ENCODE data around the gene ARHGEF40.

Gene ARHGEF40

GRCh38 chr14:21098076-21098891 lies 28.2 kb downstream of the ARHGEF40 start, which contains the start of gene ZNF219:
Gene ZNF219 (minus strand): TSS chr14:21098655. CDS start chr14:21093591, 5,064 bp downstream.
- Histone ChIP-seq H3K4me3 (ENCODE audit: low read length) (peak within 1 kb of the TSS; percentile 67), H3K27me3 (ENCODE audit: control insufficient read depth, insufficient read depth, low read length) (no peaks in the 10 kb centered on the region), H3K9me3 (replicated peaks; ENCODE audit: low read length) (no peaks in the 10 kb centered on the region), H3K36me3 (ENCODE audit: insufficient read depth, low read length) (no peaks in the 10 kb centered on the region), H3K4me1 (ENCODE audit: control insufficient read depth, insufficient read depth, low read length) (peaks cover 30% of the 10 kb centered on the region), H3K4me2 (ENCODE audit: low read length) (peak within 1 kb of the TSS; percentile 80), H3K9ac (ENCODE audit: low read depth, low read length) (peak within 1 kb of the TSS; percentile 59)

- peak overlapping the region; percentile 59 for H3K9ac ChIP-seq (ENCODE audit: low read depth, low read length)
- H3K4me2 ChIP-seq (ENCODE audit: low read length), result peak overlapping the region; percentile 80
- no peaks in the 10 kb centered on the region for H3K36me3 ChIP-seq (ENCODE audit: insufficient read depth, low read length)
- H3K4me3 ChIP-seq (ENCODE audit: low read length), result peak overlapping the region; percentile 67
- no peaks in the 10 kb centered on the region for H3K27me3 ChIP-seq (ENCODE audit: control insufficient read depth, insufficient read depth, low read length)
- peaks cover 32% of the 10 kb centered on the region for H3K4me1 ChIP-seq (ENCODE audit: control insufficient read depth, insufficient read depth, low read length)
- H3K9me3 ChIP-seq (replicated peaks; ENCODE audit: low read length), result no peaks in the 10 kb centered on the region
These were observed 28.9 kb downstream of the ARHGEF40 start for GRCh38 chr14:21098892-21099595.

DNA sequence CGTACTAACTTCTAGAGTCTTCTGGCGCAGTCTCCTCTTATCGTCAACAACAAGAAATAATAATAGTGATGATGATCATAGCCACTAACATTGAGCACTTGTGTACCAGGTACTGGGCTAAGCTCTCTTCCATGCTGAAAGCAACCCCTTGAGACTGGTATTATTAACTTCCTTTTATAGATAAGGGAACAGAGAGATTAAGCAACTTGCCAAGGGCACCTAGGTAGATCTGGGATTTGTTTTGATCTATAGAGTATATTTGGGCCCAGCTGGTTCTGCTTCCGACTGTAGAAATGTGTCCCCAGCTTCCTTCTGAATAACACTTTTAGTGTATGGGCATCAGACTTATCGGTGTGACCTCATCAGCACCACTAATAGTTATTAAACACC lies 29.5 kb downstream of the ARHGEF40 start:
- peaks cover 37% of the 10 kb centered on the region for H3K4me1 ChIP-seq (ENCODE audit: control insufficient read depth, insufficient read depth, low read length)
- H3K9me3 ChIP-seq (replicated peaks; ENCODE audit: low read length), result no peaks in the 10 kb centered on the region
- H3K27me3 ChIP-seq (ENCODE audit: control insufficient read depth, insufficient read depth, low read length), result no peaks in the 10 kb centered on the region
- peak overlapping the region; percentile 80 for H3K4me2 ChIP-seq (ENCODE audit: low read length)
- H3K9ac ChIP-seq (ENCODE audit: low read depth, low read length), result peak overlapping the region; percentile 59
- no peaks in the 10 kb centered on the region for H3K36me3 ChIP-seq (ENCODE audit: insufficient read depth, low read length)
- H3K4me3 ChIP-seq (ENCODE audit: low read length), result peak overlapping the region; percentile 67

GRCh38 chr14:21100931-21101330 lies 30.8 kb downstream of the ARHGEF40 start, which contains the start of gene TMEM253:
Gene TMEM253 (plus strand): TSS chr14:21101066. CDS start chr14:21101344, 278 bp downstream.
- peaks cover 42% of the 10 kb centered on the region for H3K4me1 ChIP-seq (ENCODE audit: control insufficient read depth, insufficient read depth, low read length)
- no peak within 1 kb of the TSS for H3K9ac ChIP-seq (ENCODE audit: low read depth, low read length)
- H3K4me3 ChIP-seq (ENCODE audit: low read length), result no peak within 1 kb of the TSS
- H3K27me3 ChIP-seq (ENCODE audit: control insufficient read depth, insufficient read depth, low read length), result no peaks in the 10 kb centered on the region
- no peaks in the 10 kb centered on the region for H3K9me3 ChIP-seq (replicated peaks; ENCODE audit: low read length)
- no peak within 1 kb of the TSS for H3K4me2 ChIP-seq (ENCODE audit: low read length)
- no peaks in the 10 kb centered on the region for H3K36me3 ChIP-seq (ENCODE audit: insufficient read depth, low read length)

- H3K9ac ChIP-seq (ENCODE audit: low read depth, low read length), result no peak overlapping the region
- H3K27me3 ChIP-seq (ENCODE audit: control insufficient read depth, insufficient read depth, low read length), result no peaks in the 10 kb centered on the region
- peaks cover 44% of the 10 kb centered on the region for H3K4me1 ChIP-seq (ENCODE audit: control insufficient read depth, insufficient read depth, low read length)
- H3K4me3 ChIP-seq (ENCODE audit: low read length), result no peak overlapping the region
- H3K9me3 ChIP-seq (replicated peaks; ENCODE audit: low read length), result no peaks in the 10 kb centered on the region
- no peaks in the 10 kb centered on the region for H3K36me3 ChIP-seq (ENCODE audit: insufficient read depth, low read length)
- H3K4me2 ChIP-seq (ENCODE audit: low read length), result no peak overlapping the region
These were observed 31.8 kb downstream of the ARHGEF40 start for GRCh38 chr14:21101802-21102413.

DNA sequence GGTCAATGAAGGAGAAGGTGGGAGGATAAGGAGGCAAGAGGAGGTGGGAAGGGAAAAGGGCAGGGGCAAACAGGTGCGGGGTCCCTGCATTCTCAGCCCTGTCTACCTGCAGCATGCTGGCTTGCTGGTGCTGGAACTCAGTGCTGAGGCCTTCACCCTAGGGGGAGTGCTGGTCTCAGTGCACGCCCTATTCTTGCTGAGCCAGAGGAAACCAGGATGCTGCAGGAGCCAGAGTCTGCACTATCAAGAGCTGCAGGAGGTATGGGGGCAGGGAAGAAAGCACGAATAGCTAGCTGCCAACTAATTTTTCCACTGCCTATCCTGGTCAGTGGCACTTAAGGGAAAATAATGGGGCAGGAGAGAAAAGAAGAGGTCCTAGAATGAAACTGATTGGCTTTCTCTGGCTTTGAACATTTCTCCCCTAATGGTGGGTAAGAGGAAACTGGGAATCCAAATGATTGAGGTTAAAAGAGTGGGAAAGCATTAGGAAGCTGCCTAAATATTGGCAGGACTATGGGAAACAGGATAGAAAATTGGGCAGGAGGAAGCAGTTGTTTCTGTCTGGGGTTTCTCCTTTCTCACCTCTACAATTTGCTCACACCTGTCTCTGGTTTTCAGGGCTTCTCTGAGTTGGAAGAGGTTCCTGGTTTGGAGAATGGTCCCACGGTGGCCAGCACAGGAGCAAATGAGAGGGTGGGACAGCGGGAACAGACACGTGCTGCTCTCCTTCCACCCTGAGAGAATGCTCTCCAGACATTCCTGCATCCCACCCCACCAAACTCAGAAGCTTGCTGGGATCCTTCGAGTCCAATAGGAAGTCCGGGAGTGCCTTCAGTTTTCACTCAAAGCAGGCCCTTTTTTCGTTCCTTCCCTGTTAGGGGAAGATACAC lies 32.7 kb downstream of the ARHGEF40 start:
- Histone ChIP-seq H3K4me3 (ENCODE audit: low read length) (peak overlapping the region; percentile 86), H3K4me2 (ENCODE audit: low read length) (peak overlapping the region; percentile 96), H3K9me3 (replicated peaks; ENCODE audit: low read length) (no peaks in the 10 kb centered on the region), H3K9ac (ENCODE audit: low read depth, low read length) (peak overlapping the region; percentile 98), H3K36me3 (ENCODE audit: insufficient read depth, low read length) (no peaks in the 10 kb centered on the region), H3K27me3 (ENCODE audit: control insufficient read depth, insufficient read depth, low read length) (no peaks in the 10 kb centered on the region), H3K4me1 (ENCODE audit: control insufficient read depth, insufficient read depth, low read length) (peaks cover 44% of the 10 kb centered on the region)

DNA sequence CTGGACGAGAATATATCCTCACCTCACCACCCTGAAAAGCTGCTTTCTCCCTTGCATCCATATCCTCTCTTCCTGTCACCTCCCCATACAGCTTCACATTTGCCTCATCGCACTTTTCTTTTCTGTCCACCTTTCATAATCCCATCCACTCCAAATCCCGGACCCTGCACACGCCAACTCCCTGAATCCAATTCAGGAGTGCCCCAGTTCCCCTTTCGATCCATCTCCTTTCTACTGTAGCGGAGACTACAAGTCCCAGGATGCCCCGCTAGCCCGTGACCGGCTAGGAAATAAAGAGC lies 33.3 kb downstream of the ARHGEF40 start:
- Histone ChIP-seq H3K9me3 (replicated peaks; ENCODE audit: low read length) (no peaks in the 10 kb centered on the region), H3K36me3 (ENCODE audit: insufficient read depth, low read length) (no peaks in the 10 kb centered on the region), H3K4me2 (ENCODE audit: low read length) (peak overlapping the region; percentile 96), H3K4me1 (ENCODE audit: control insufficient read depth, insufficient read depth, low read length) (peaks cover 44% of the 10 kb centered on the region), H3K4me3 (ENCODE audit: low read length) (peak overlapping the region; percentile 86), H3K27me3 (ENCODE audit: control insufficient read depth, insufficient read depth, low read length) (no peaks in the 10 kb centered on the region), H3K9ac (ENCODE audit: low read depth, low read length) (peak overlapping the region; percentile 98)

- peak overlapping the region; percentile 96 for H3K4me2 ChIP-seq (ENCODE audit: low read length)
- no peaks in the 10 kb centered on the region for H3K9me3 ChIP-seq (replicated peaks; ENCODE audit: low read length)
- peak overlapping the region; percentile 86 for H3K4me3 ChIP-seq (ENCODE audit: low read length)
- peaks cover 43% of the 10 kb centered on the region for H3K4me1 ChIP-seq (ENCODE audit: control insufficient read depth, insufficient read depth, low read length)
- peak overlapping the region; percentile 98 for H3K9ac ChIP-seq (ENCODE audit: low read depth, low read length)
- H3K27me3 ChIP-seq (ENCODE audit: control insufficient read depth, insufficient read depth, low read length), result no peaks in the 10 kb centered on the region
- no peaks in the 10 kb centered on the region for H3K36me3 ChIP-seq (ENCODE audit: insufficient read depth, low read length)
These were observed 33.8 kb downstream of the ARHGEF40 start for GRCh38 chr14:21103710-21104447.

GRCh38 chr14:21104448-21105060 lies 34.5 kb downstream of the ARHGEF40 start:
- H3K9me3 ChIP-seq (replicated peaks; ENCODE audit: low read length), result no peaks in the 10 kb centered on the region

DNA sequence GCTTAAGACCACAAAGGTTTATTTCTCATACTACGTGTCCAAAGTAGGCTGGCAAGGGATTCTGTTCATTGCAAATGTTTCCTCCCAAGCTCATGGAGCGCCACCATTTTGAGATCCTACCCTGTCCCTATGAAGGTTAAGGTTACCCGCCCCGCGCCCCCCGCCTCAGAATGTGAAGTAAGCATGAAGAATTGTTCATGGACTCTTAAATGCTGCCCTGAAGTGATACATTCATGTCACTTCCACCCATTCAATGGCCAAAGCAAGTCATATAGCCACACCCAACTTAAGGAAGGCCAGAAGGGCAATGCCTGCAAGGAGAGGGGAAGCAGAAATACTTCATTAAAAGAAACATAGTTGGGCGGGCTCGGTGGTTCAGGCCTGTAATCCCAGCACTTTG lies 35.0 kb downstream of the ARHGEF40 start:
- Histone ChIP-seq H3K9ac (ENCODE audit: low read depth, low read length) (peak overlapping the region; percentile 98), H3K9me3 (replicated peaks; ENCODE audit: low read length) (no peaks in the 10 kb centered on the region), H3K4me2 (ENCODE audit: low read length) (no peak overlapping the region), H3K4me1 (ENCODE audit: control insufficient read depth, insufficient read depth, low read length) (peaks cover 35% of the 10 kb centered on the region), H3K27me3 (ENCODE audit: control insufficient read depth, insufficient read depth, low read length) (peaks cover 6% of the 10 kb centered on the region), H3K36me3 (ENCODE audit: insufficient read depth, low read length) (no peaks in the 10 kb centered on the region), H3K4me3 (ENCODE audit: low read length) (no peak overlapping the region)

More at GRCh38 chr14:21104448-21105060, 34.5 kb downstream of the ARHGEF40 start:
- Histone ChIP-seq H3K4me2 (ENCODE audit: low read length) (peak overlapping the region; percentile 96), H3K4me3 (ENCODE audit: low read length) (peak overlapping the region; percentile 86), H3K27me3 (ENCODE audit: control insufficient read depth, insufficient read depth, low read length) (peaks cover under 1% of the 10 kb centered on the region), H3K36me3 (ENCODE audit: insufficient read depth, low read length) (no peaks in the 10 kb centered on the region), H3K9ac (ENCODE audit: low read depth, low read length) (peak overlapping the region; percentile 98), H3K4me1 (ENCODE audit: control insufficient read depth, insufficient read depth, low read length) (peaks cover 37% of the 10 kb centered on the region)

All from skeletal muscle satellite cell (primary cell).